Ovary (tissue), 3 donors: ENCODE measurements around the gene MOXD1.

Experiments
- CTCF ChIP-seq, 3 donors: fragments of 450-650 bp in 2 of 3; fragments of 200-600 bp in 1 of 3; IDR thresholded peaks; one replicate each; pipeline versions ENCODE4 v1.5.1 to v1.8.0; 2016 to 2022; ENCODE audit warnings: antibody characterized with exemption in 3 of 3, mild to moderate bottlenecking in 1 of 3
- POLR2A ChIP-seq: fragments of 450-650 bp; IDR thresholded peaks from one replicate; pipeline ENCODE4 v1.6.1; 2017; ENCODE audit warnings: antibody characterized with exemption, mild to moderate bottlenecking, moderate library complexity
- donor health status: DM: no; HTN: no; CAD: no.

- no peak for TF ChIP-seq CTCF (IDR thresholded peaks at IDR 0.05)
- no peak for TF ChIP-seq POLR2A
Measured at GRCh38 chr6:132414761-132415160, 13.5 kb upstream of the MOXD1 start.
